ENCODE data around the gene PSMA1.

DNA sequence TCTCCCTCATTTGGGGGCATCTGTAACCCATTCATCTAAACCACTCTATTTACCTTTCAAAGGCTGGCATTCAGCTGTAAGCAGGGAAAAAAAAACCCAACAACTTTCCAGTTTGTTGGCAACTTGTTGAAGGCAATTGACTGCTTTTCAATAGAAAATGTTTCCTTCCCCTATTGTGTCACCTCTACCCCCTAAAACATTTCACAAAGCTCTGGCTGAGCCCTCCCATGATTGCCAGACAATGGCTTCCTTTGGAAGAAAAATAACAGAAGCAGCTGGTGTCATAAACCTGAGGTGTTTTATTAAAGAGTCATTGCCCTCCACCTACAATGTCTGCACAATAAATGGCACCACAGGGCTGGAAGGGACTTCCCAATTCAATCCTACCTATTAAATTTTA, 22.1 kb upstream of the PSMA1 start:
- TF ChIP-seq POLR2A (IDR thresholded peaks at IDR 0.05), result no peak
- TF ChIP-seq, protein P1, sequence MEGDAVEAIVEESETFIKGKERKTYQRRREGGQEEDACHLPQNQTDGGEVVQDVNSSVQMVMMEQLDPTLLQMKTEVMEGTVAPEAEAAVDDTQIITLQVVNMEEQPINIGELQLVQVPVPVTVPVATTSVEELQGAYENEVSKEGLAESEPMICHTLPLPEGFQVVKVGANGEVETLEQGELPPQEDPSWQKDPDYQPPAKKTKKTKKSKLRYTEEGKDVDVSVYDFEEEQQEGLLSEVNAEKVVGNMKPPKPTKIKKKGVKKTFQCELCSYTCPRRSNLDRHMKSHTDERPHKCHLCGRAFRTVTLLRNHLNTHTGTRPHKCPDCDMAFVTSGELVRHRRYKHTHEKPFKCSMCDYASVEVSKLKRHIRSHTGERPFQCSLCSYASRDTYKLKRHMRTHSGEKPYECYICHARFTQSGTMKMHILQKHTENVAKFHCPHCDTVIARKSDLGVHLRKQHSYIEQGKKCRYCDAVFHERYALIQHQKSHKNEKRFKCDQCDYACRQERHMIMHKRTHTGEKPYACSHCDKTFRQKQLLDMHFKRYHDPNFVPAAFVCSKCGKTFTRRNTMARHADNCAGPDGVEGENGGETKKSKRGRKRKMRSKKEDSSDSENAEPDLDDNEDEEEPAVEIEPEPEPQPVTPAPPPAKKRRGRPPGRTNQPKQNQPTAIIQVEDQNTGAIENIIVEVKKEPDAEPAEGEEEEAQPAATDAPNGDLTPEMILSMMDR (IDR thresholded peaks at IDR 0.05), result no peak
